ENCODE data around the gene ODAD2. TPM values are rescaled to one million over a fixed set of nuclear protein-coding genes. Genes with fewer than 3 reads are reported as not detected.

Gene ODAD2
- total and polyA plus RNA-seq, 2 donors (not counting 1 experiment from before 2014, with no cell fraction given), result not detected

GRCh38 chr10:27986821-27987220 is 12.1 kb downstream of the ODAD2 start:
- no peak for ATAC-seq (ENCODE audit: low read depth)
- Histone ChIP-seq H3K4me1 (ENCODE audit: control insufficient read depth in 2 of 2, insufficient read depth in 2 of 2, low read length in 2 of 2) (no peaks in the 10 kb centered on the region), H3K79me2 (ENCODE audit: control insufficient read depth, insufficient read depth, low read length) (no peaks in the 10 kb centered on the region), H3K27ac (ENCODE audit: low read length in 2 of 2) (no peak overlapping the region), H4K20me1 (ENCODE audit: control insufficient read depth, insufficient read depth, low read length, poor library complexity, severe bottlenecking) (no peaks in the 10 kb centered on the region), H3K4me2 (replicated peaks; ENCODE audit: low read depth, low read length, poor library complexity, severe bottlenecking) (no peak overlapping the region), H3K9me3 (ENCODE audit: control extremely low read depth in 1 of 3, control insufficient read depth in 2 of 3, insufficient read depth in 1 of 3, low read length in 2 of 3) (no peaks in the 10 kb centered on the region), H3K36me3 (replicated peaks in 1 of 2; ENCODE audit: control extremely low read depth in 1 of 2, control insufficient read depth in 1 of 2, extremely low read depth in 1 of 2, insufficient read depth in 2 of 2, low read length in 1 of 2) (no peaks in the 10 kb centered on the region), H2AFZ (ENCODE audit: insufficient read depth, low read depth, low read length, poor library complexity, severe bottlenecking) (no peak overlapping the region), H3K4me3 (ENCODE audit: control extremely low read depth in 1 of 5, extremely low read depth in 1 of 5, insufficient read depth in 1 of 5, low read depth in 2 of 5, low read length in 4 of 5) (no peak overlapping the region), H3K27me3 (replicated peaks in 1 of 4; ENCODE audit: control extremely low read depth in 1 of 4, control insufficient read depth in 3 of 4, insufficient read depth in 4 of 4, low read length in 3 of 4) (no peaks in the 10 kb centered on the region), H3K9ac (ENCODE audit: low read length) (no peak overlapping the region)
- TF ChIP-seq EZH2 (IDR thresholded peaks at IDR 0.05; ENCODE audit: borderline replicate concordance, insufficient read depth, low read depth, low read length, poor library complexity, severe bottlenecking) (no peak), CTCF (IDR thresholded peaks at IDR 0.05) (no peak)
- Mint-ChIP-seq H3K4me3 (no peak overlapping the region), H3K9me3 (ENCODE audit: insufficient read depth) (no peaks in the 10 kb centered on the region), H3K27me3 (no peaks in the 10 kb centered on the region), H3K27ac (no peak overlapping the region), H3K4me1 (no peaks in the 10 kb centered on the region)
- no CpG with 5 or more reads among the region's 1 CpG for WGBS (ENCODE audit: insufficient coverage)
- no peak for DNase-seq
- CTCF ChIA-PET, result interaction anchor here (0.6 kb wide), 1 partner anchor 1668 kb away, joined by 3 read pairs; no protein-coding TSS in a partner anchor
- POLR2A ChIA-PET, result no interaction called here
- intact Hi-C loops (cut with micrococcal nuclease), result no loop called here

GRCh38 chr10:27982875-27983543 is 15.9 kb downstream of the ODAD2 start:
- no peak overlapping the region for H3K4me3 ChIP-seq (ENCODE audit: control extremely low read depth in 1 of 5, extremely low read depth in 1 of 5, insufficient read depth in 1 of 5, low read depth in 2 of 5, low read length in 4 of 5)
- no peak overlapping the region for H3K9ac ChIP-seq (ENCODE audit: low read length)
- TF ChIP-seq CTCF (IDR thresholded peaks at IDR 0.05), result no peak
- TF ChIP-seq EZH2 (IDR thresholded peaks at IDR 0.05; ENCODE audit: borderline replicate concordance, insufficient read depth, low read depth, low read length, poor library complexity, severe bottlenecking), result no peak
- H3K79me2 ChIP-seq (ENCODE audit: control insufficient read depth, insufficient read depth, low read length), result no peaks in the 10 kb centered on the region
- H2AFZ ChIP-seq (ENCODE audit: insufficient read depth, low read depth, low read length, poor library complexity, severe bottlenecking), result no peak overlapping the region
- Mint-ChIP-seq H3K27me3 (peaks cover 2% of the 10 kb centered on the region), H3K9me3 (ENCODE audit: insufficient read depth) (no peaks in the 10 kb centered on the region), H3K4me3 (no peak overlapping the region), H3K27ac (no peak overlapping the region), H3K4me1 (no peaks in the 10 kb centered on the region)
- no peak overlapping the region for H3K4me2 ChIP-seq (replicated peaks; ENCODE audit: low read depth, low read length, poor library complexity, severe bottlenecking)
- H3K4me1 ChIP-seq (ENCODE audit: control insufficient read depth in 2 of 2, insufficient read depth in 2 of 2, low read length in 2 of 2), result no peaks in the 10 kb centered on the region
- ATAC-seq (ENCODE audit: low read depth) (no peak), DNase-seq (no peak)
- no peaks in the 10 kb centered on the region for H3K36me3 ChIP-seq (replicated peaks in 1 of 2; ENCODE audit: control extremely low read depth in 1 of 2, control insufficient read depth in 1 of 2, extremely low read depth in 1 of 2, insufficient read depth in 2 of 2, low read length in 1 of 2)
- 84% methylated on average over 6 of the region's 6 CpGs for WGBS (ENCODE audit: insufficient coverage)
- ChIA-PET POLR2A (no interaction called here), CTCF (no interaction called here)
- H3K9me3 ChIP-seq (ENCODE audit: control extremely low read depth in 1 of 3, control insufficient read depth in 2 of 3, insufficient read depth in 1 of 3, low read length in 2 of 3), result no peaks in the 10 kb centered on the region
- intact Hi-C loops (cut with micrococcal nuclease), result no loop called here
- no peaks in the 10 kb centered on the region for H4K20me1 ChIP-seq (ENCODE audit: control insufficient read depth, insufficient read depth, low read length, poor library complexity, severe bottlenecking)
- no peaks in the 10 kb centered on the region for H3K27me3 ChIP-seq (replicated peaks in 1 of 4; ENCODE audit: control extremely low read depth in 1 of 4, control insufficient read depth in 3 of 4, insufficient read depth in 4 of 4, low read length in 3 of 4)
- no peak overlapping the region for H3K27ac ChIP-seq (ENCODE audit: low read length in 2 of 2)

Measured in B cell (primary cell).